Esophagus squamous epithelium (tissue), 4 donors: Measurements from ENCODE around the gene VPS50.

ENCODE experiments used
- POLR2A ChIP-seq, 4 donors: fragments of 450-650 bp; IDR thresholded peaks; one replicate each; pipeline ENCODE4 v1.6.1; 2017; ENCODE audit warnings: antibody characterized with exemption in 4 of 4, mild to moderate bottlenecking in 4 of 4, moderate library complexity in 3 of 4
- TF ChIP-seq, protein P1 (sequence below), 6 experiments: fragments of 450-650 bp in 4 of 6; fragments of 200-600 bp in 2 of 6; sonication (generic) in 2 of 6; IDR thresholded peaks; one replicate each; pipeline ENCODE4 v1.5.1; 2016 to 2019; ENCODE audit warnings: antibody characterized with exemption in 6 of 6, mild to moderate bottlenecking in 4 of 6, moderate library complexity in 4 of 6

- TF ChIP-seq, protein P1, sequence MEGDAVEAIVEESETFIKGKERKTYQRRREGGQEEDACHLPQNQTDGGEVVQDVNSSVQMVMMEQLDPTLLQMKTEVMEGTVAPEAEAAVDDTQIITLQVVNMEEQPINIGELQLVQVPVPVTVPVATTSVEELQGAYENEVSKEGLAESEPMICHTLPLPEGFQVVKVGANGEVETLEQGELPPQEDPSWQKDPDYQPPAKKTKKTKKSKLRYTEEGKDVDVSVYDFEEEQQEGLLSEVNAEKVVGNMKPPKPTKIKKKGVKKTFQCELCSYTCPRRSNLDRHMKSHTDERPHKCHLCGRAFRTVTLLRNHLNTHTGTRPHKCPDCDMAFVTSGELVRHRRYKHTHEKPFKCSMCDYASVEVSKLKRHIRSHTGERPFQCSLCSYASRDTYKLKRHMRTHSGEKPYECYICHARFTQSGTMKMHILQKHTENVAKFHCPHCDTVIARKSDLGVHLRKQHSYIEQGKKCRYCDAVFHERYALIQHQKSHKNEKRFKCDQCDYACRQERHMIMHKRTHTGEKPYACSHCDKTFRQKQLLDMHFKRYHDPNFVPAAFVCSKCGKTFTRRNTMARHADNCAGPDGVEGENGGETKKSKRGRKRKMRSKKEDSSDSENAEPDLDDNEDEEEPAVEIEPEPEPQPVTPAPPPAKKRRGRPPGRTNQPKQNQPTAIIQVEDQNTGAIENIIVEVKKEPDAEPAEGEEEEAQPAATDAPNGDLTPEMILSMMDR (IDR thresholded peaks at IDR 0.05): no peak
- TF ChIP-seq POLR2A (IDR thresholded peaks at IDR 0.05): no peak
Measured at GRCh38 chr7:93361853-93362252, 129.7 kb downstream of the VPS50 start.
